ENCODE results near the gene FHL2. TPM values are rescaled to one million over a fixed set of nuclear protein-coding genes. Genes with fewer than 3 reads are reported as not detected.

Gene FHL2
- total RNA-seq, 1 donor from 2014 or later = 260 TPM

- DNase-seq (ENCODE audit: low read depth) = no peak
- Histone ChIP-seq H3K27me3 (ENCODE audit: control insufficient read depth, insufficient read depth, low read length) (no peaks in the 10 kb centered on the region), H3K4me3 (ENCODE audit: low read depth, low read length) (peak within 1 kb of the TSS; percentile 83), H3K36me3 (ENCODE audit: control insufficient read depth, insufficient read depth, low read length) (no peaks in the 10 kb centered on the region)
- TF ChIP-seq CTCF (IDR thresholded peaks at IDR 0.05; ENCODE audit: insufficient read depth, low read length, poor library complexity, severe bottlenecking) = no peak
These were observed 61.5 kb downstream of the FHL2 start, which contains the start of gene C2orf49 for GRCh38 chr2:105337122-105338019. C2orf49 (plus strand) TSS chr2:105337540; CDS start chr2:105337588, 48 bp downstream.

GRCh38 chr2:105336786-105337121 is 62.1 kb downstream of the FHL2 start:
- DNase-seq (ENCODE audit: low read depth) = no peak
- TF ChIP-seq CTCF (IDR thresholded peaks at IDR 0.05; ENCODE audit: insufficient read depth, low read length, poor library complexity, severe bottlenecking) = no peak
- peak overlapping the region; percentile 83 for H3K4me3 ChIP-seq (ENCODE audit: low read depth, low read length)

GRCh38 chr2:105335469-105335868 is 63.4 kb downstream of the FHL2 start:
- Histone ChIP-seq H3K36me3 (ENCODE audit: control insufficient read depth, insufficient read depth, low read length) (no peaks in the 10 kb centered on the region), H3K27me3 (ENCODE audit: control insufficient read depth, insufficient read depth, low read length) (no peaks in the 10 kb centered on the region), H3K4me3 (ENCODE audit: low read depth, low read length) (no peak overlapping the region)
- TF ChIP-seq CTCF (IDR thresholded peaks at IDR 0.05; ENCODE audit: insufficient read depth, low read length, poor library complexity, severe bottlenecking) = no peak
- DNase-seq (ENCODE audit: low read depth) = no peak

More at GRCh38 chr2:105336786-105337121, 62.1 kb downstream of the FHL2 start:
- H3K27me3 ChIP-seq (ENCODE audit: control insufficient read depth, insufficient read depth, low read length) = no peaks in the 10 kb centered on the region
- H3K36me3 ChIP-seq (ENCODE audit: control insufficient read depth, insufficient read depth, low read length) = no peaks in the 10 kb centered on the region

- Histone ChIP-seq H3K27me3 (ENCODE audit: control insufficient read depth, insufficient read depth, low read length) (no peaks in the 10 kb centered on the region), H3K4me3 (ENCODE audit: low read depth, low read length) (no peak overlapping the region), H3K36me3 (ENCODE audit: control insufficient read depth, insufficient read depth, low read length) (no peaks in the 10 kb centered on the region)
- TF ChIP-seq CTCF (IDR thresholded peaks at IDR 0.05; ENCODE audit: insufficient read depth, low read length, poor library complexity, severe bottlenecking) = no peak
- DNase-seq (ENCODE audit: low read depth) = no peak
These were observed 64.6 kb downstream of the FHL2 start for GRCh38 chr2:105334211-105334610.

GRCh38 chr2:105330681-105331375 is 68.0 kb downstream of the FHL2 start:
- TF ChIP-seq CTCF (IDR thresholded peaks at IDR 0.05; ENCODE audit: insufficient read depth, low read length, poor library complexity, severe bottlenecking) = no peak
- DNase-seq (ENCODE audit: low read depth) = no peak
- no peaks in the 10 kb centered on the region for H3K27me3 ChIP-seq (ENCODE audit: control insufficient read depth, insufficient read depth, low read length)
- no peak overlapping the region for H3K4me3 ChIP-seq (ENCODE audit: low read depth, low read length)
- no peaks in the 10 kb centered on the region for H3K36me3 ChIP-seq (ENCODE audit: control insufficient read depth, insufficient read depth, low read length)

Measured in kidney epithelial cell (primary cell).